ENCODE measurements around the gene ZMAT5.

ZMAT5 gene

GRCh38 chr22:29691636-29692326 lies 75.0 kb downstream of the ZMAT5 start:
- no peak for DNase-seq (ENCODE audit: low read depth)
- H3K4me3 ChIP-seq (ENCODE audit: low read depth, low read length) = no peak overlapping the region
- TF ChIP-seq CTCF (IDR thresholded peaks at IDR 0.05; ENCODE audit: insufficient read depth, low read depth, low read length, missing control alignments) = no peak

- DNase-seq (ENCODE audit: low read depth) = no peak
- H3K4me3 ChIP-seq (ENCODE audit: low read depth, low read length) = no peak overlapping the region
- no peak for TF ChIP-seq CTCF (IDR thresholded peaks at IDR 0.05; ENCODE audit: insufficient read depth, low read depth, low read length, missing control alignments)
Measured at GRCh38 chr22:29690476-29690875, 76.3 kb downstream of the ZMAT5 start.

GRCh38 chr22:29689880-29690213 lies 77.0 kb downstream of the ZMAT5 start:
- peak; percentile 44 for TF ChIP-seq CTCF (IDR thresholded peaks at IDR 0.05; ENCODE audit: insufficient read depth, low read depth, low read length, missing control alignments)
- H3K4me3 ChIP-seq (ENCODE audit: low read depth, low read length) = no peak overlapping the region
- DNase-seq (ENCODE audit: low read depth) = peak; percentile 21

- no peak for DNase-seq (ENCODE audit: low read depth)
- TF ChIP-seq CTCF (IDR thresholded peaks at IDR 0.05; ENCODE audit: insufficient read depth, low read depth, low read length, missing control alignments) = no peak
- no peak overlapping the region for H3K4me3 ChIP-seq (ENCODE audit: low read depth, low read length)
Measured at GRCh38 chr22:29689206-29689879, 77.5 kb downstream of the ZMAT5 start.

- no peak for DNase-seq (ENCODE audit: low read depth)
- no peak for TF ChIP-seq CTCF (IDR thresholded peaks at IDR 0.05; ENCODE audit: insufficient read depth, low read depth, low read length, missing control alignments)
- H3K4me3 ChIP-seq (ENCODE audit: low read depth, low read length) = no peak overlapping the region
Measured at GRCh38 chr22:29684244-29684643, 82.6 kb downstream of the ZMAT5 start.

GRCh38 chr22:29683536-29683935 lies 83.3 kb downstream of the ZMAT5 start:
- no peak for DNase-seq (ENCODE audit: low read depth)
- no peak for TF ChIP-seq CTCF (IDR thresholded peaks at IDR 0.05; ENCODE audit: insufficient read depth, low read depth, low read length, missing control alignments)
- H3K4me3 ChIP-seq (ENCODE audit: low read depth, low read length) = no peak overlapping the region
